GM19025 (cell line): Measurements from ENCODE around the gene HSD11B2.
"Not testable (repeated sequence)": the region's sequence is repeated elsewhere in the genome, so short reads cannot be mapped to it uniquely, and the experiment has no call there.

Experiments
- ATAC-seq: cut with Tn5 transposase; IDR thresholded peaks from one replicate; pipeline ENCODE4 v1.9.1; 2021; ENCODE audit warnings: mild to moderate bottlenecking, low read depth, moderate library complexity; ENCODE audit not compliant: unreplicated experiment

Gene HSD11B2

DNA sequence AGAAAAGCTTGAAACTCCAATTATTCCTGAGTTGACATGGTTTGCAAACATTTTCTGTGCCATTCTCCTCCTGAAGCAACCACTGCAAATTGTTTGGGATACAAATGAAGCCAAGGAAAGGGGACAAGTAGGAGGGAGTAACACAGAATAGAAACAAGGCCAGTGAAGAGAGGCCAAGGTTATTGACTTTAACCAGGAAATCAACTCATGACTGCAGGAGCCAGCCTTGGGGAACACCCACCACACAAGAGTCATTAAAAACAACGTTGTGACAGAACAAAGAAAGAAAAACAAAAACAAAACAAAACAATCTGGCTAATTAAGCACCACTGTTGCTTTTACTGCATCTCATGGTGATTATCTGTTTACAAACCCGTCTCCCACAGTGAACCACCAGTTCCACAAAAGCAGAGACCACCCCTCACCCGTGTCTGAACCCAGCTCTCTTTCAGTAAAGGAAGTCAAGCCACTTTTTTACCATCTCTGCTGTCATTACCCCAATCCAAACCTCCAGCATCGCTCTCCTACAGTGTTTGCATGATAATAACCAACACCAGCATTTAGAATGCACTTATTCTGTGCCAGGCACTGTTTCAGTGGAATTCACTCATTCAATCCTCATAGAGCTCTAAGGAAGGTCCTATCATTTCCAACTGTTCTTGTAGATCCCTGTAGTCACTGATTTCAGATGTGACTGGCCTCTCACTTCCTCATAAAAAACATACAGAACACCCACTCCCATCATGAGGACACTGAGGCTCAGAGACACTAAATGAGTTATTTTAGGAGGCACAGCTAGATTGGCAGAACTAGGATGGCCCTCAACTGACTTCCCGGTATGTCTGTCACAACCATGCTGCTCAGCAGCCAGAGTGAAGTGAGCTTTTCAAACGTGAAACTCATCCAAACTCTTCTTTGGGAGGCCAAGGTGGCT, 16.7 kb upstream of the HSD11B2 start:
- no peak for ATAC-seq

- ATAC-seq: not testable (repeated sequence)
Observed at GRCh38 chr16:67415421-67415820, 15.5 kb upstream of the HSD11B2 start.

DNA sequence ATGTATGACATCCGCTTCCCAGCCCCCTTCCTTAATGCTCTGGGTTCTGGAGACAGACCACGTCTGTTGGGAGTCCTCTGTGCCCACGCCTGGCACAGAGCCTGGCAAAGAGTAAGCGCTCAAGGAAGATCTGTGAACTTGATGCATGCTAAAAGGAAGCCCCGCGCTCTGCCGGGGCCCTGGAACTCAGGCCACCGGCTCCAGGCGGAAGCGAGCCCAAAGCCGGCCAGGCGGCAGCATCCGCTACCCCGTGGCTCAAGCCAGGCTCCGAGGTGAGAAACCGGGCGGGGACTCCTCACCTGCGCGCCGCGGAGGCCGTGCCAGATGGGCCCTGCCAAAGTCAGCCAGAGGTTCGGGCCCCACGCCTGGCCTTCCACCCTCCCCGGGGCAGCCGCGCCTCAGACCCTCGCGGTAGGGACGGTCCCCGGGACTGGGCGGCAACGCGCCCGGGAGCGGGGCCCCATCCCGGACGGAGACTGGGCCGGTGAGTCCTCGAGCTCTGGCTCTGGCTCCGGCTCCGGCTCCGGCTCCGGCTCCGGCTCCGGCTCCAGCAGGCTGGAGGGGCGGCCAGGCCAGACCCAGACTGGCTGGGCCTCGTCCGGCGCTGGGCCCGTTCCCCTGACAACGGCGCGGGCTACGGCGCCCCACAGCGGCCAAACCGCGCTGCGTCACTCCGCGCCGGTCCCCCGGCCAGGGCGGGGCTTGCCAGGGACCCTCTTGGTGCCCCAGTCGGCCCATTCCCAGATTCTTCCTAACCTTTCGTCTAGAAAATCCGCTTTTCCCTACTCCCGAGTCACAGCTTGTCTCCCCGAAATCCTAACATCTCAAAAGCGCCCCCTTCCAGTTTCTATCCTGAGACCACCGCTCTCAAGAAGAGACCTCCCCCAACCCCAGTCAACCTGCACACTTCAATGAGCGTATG, 14.8 kb upstream of the HSD11B2 start, which contains the start of gene ZDHHC1:
ZDHHC1 (minus strand) TSS at position 606 of the 922 bp plus-strand sequence. CDS start 8,702 bp downstream, outside the sequence.
- ATAC-seq: peak; percentile 55

GRCh38 chr16:67417333-67418061, 13.4 kb upstream of the HSD11B2 start:
- no peak for ATAC-seq

- no peak for ATAC-seq
Observed at GRCh38 chr16:67419502-67419901, 11.4 kb upstream of the HSD11B2 start.

DNA sequence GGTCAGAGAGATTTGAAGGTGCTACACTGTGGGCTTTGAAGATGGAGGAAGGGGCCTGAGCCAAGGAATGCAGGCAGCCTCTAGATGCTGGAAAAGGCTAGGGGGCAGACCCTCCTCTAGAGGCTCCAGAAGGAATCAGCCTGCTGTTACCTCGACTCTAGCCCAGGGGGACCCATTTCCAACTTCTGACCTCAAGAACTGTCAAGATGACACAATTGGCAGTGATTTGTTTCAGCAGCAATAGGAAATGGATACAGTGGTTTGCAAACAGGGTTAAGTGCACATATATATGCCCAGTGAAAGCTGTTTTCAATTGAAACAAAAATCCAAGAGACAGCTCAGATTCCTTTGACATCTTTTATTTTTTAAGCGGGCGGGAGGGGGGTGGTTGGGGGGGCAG, 11.0 kb upstream of the HSD11B2 start:
- no peak for ATAC-seq

- ATAC-seq: no peak
Observed at GRCh38 chr16:67421030-67421429, 9.9 kb upstream of the HSD11B2 start.

- ATAC-seq: no peak
Observed at GRCh38 chr16:67423015-67423414, 7.9 kb upstream of the HSD11B2 start.

GRCh38 chr16:67423611-67424260, 7.2 kb upstream of the HSD11B2 start:
- no peak for ATAC-seq

DNA sequence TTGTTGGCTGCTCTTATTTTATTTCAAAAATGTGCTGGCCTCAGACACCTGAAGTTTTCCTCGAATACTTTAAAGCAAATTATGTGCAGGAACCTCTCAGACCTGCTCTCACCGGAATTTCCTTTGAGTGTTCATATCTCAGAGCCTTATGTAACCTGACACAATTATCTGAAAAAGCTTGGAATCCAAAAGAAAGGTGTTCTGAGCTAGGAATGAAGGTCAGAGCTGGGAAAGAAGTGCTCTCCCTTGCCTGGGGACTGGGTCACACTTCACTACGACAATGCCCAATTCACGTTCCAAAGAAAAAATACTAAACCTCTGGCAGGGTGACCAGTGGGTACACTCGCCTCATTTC, 6.7 kb upstream of the HSD11B2 start:
- no peak for ATAC-seq

- no peak for ATAC-seq
Observed at GRCh38 chr16:67425061-67425460, 5.9 kb upstream of the HSD11B2 start.

DNA sequence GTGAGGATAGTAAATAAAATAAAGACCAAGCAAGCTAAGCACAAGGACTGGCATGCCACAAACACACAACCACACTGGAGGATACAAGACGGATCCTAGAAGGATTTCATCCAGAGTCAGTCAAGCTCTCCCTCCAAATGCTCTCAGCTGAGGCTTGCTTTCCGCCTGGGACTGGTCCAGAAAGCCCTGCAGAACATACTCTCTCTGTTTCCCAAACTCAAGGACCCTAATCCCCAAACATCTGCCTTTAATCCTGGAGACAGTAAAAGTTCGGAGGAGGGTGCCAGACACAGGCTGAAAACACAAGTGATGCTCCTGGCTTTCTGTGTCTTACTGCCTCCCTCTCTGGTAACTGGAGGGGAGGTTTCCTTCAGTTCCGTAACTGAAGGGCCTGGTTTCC, 5.3 kb upstream of the HSD11B2 start:
- no peak for ATAC-seq

DNA sequence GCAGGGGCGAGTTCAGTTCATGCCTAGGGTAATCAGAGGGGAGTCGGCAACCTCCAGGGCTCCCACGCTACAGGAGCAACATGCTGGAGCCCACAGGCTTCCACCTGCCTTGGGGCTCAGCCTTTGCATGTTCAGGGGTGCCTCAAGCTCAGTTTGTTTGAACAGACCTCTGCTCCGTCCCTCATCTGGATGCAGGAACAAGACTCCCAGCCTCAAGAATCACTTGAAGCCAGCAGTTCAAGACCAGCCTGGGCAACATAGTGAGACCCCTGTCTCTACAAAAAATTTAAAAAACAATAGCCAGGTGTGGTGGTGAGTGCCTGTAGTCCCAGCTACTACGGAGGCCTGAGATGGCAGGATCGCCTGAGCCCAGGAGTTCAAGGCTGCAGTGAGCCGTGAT, 4.9 kb upstream of the HSD11B2 start:
- ATAC-seq: no peak

DNA sequence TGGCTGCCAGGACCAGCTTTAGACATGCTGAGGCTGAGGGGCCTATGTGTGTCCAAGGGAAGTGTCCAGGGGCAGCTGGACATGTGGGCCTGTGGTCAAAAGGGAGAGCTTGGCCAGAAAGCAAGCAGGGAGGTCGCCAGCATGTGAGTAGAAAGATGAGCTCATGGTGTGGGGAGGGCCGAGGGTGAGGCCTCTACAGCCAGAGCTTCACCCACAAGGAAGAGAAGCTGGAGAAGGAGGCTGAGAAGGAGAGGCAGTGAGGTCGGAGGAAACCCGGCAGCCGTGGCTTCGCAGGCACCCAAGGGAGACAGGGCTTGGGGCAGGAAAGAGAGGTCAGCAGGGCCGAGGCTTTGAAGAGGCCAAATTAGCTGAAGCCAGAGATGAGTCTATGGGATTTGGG, 4.0 kb upstream of the HSD11B2 start:
- no peak for ATAC-seq

- ATAC-seq: no peak
Observed at GRCh38 chr16:67428146-67428731, 2.7 kb upstream of the HSD11B2 start.

DNA sequence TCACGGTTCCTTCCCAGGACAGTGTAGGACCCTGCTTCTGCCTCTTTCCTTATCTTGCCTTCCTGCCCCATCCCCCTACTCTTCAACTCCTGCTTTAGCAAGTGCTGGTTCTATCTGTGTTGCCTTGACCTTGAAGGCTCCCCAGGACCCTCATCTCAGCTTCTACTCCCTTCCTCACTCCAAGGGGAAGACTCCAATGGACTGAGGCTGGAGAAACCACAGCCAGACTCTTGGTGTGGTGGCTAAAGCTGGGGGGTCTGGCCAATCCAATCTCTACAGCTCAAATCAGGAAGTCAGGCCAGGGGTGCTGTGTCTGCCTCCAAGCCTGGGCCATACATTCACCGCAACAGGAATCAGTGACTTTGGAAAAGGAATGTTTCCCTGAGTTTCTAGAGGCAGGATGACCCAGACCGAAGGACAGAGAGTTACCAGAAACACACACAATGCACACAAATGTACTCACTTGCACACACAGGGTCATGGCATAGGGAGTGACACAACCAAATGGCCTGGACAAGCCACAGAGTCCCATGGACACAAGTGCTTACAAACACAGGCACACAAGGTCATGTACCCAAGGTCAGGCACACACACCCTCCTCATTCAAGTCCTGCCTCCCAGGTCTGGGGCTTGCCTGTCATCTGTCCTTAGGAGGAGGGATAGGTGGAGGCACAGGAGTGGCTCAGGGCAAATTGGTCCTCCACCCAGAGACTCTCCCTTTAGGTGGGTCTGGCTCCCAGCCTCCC, 1.7 kb upstream of the HSD11B2 start:
- no peak for ATAC-seq

GRCh38 chr16:67429799-67430503, 970 bp upstream of the HSD11B2 start:
- ATAC-seq: no peak

- no peak for ATAC-seq
Observed at GRCh38 chr16:67430504-67430976, 381 bp upstream of the HSD11B2 start.
